ENCODE data around the gene RALGAPA1.
"Not testable (repeated sequence)": the region's sequence is repeated elsewhere in the genome, so short reads cannot be mapped to it uniquely, and the experiment has no call there.

The RALGAPA1 gene

GRCh38 chr14:35807131-35807961, 1.7 kb downstream of the RALGAPA1 start:
- H3K36me3 ChIP-seq (ENCODE audit: control insufficient read depth, insufficient read depth, low read length): no peaks in the 10 kb centered on the region
- DNase-seq: no peak
- H3K27ac ChIP-seq (ENCODE audit: insufficient read depth, low read length, poor library complexity, severe bottlenecking): no peak overlapping the region
- no peak overlapping the region for H3K4me3 ChIP-seq (ENCODE audit: insufficient read depth, low read depth, low read length, poor library complexity, severe bottlenecking)
- peaks cover 4% of the 10 kb centered on the region for H3K4me1 ChIP-seq (ENCODE audit: control insufficient read depth, insufficient read depth, low read length, poor library complexity, severe bottlenecking)
- H3K27me3 ChIP-seq (replicated peaks; ENCODE audit: control insufficient read depth, insufficient read depth, low read length, poor library complexity, severe bottlenecking): no peaks in the 10 kb centered on the region
- no peaks in the 10 kb centered on the region for H3K9me3 ChIP-seq (ENCODE audit: control insufficient read depth, low read length)

DNA sequence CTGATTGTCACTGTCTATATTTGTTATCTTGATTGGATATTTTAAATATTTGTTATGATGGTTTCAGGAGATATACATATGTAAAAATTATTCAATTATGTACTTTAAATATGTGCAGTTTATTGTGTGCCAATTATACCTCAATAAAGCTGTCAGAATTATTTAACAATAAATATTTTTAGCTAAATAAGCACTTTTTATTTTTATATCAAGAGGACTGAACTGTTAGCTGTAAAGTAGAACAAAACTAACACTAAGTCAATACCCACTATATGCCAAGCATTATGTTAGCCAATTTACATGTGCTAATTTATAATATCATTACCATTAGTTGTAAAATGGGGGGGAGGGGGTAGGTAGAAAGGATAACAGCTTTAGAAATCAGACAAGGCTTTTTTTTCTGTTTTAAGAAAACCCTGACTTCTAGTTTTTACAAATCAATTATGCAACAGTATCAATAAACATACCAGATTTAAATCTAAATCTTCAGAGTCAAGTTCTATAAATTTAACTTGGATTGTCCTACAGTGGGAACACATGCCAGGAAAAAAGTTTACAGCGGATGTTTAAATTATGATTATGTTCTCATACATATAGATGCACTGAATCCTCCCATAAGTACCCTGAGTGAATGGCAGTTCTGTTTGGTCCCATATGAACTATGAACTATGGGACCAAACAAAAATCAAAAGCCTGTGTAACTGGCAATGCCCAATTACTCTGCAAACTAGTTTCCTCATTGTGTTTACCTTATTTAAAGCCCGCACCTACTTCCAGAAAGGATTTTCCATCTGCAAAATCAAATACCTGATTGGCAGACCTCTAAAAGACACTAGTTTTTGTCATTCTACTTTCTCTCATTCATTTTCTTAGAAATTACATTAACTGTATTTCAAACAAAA, 2.8 kb downstream of the RALGAPA1 start:
- no peak overlapping the region for H3K4me3 ChIP-seq (ENCODE audit: insufficient read depth, low read depth, low read length, poor library complexity, severe bottlenecking)
- H3K4me1 ChIP-seq (ENCODE audit: control insufficient read depth, insufficient read depth, low read length, poor library complexity, severe bottlenecking): peaks cover 4% of the 10 kb centered on the region
- H3K36me3 ChIP-seq (ENCODE audit: control insufficient read depth, insufficient read depth, low read length): no peaks in the 10 kb centered on the region
- no peak overlapping the region for H3K27ac ChIP-seq (ENCODE audit: insufficient read depth, low read length, poor library complexity, severe bottlenecking)
- DNase-seq: no peak
- no peaks in the 10 kb centered on the region for H3K27me3 ChIP-seq (replicated peaks; ENCODE audit: control insufficient read depth, insufficient read depth, low read length, poor library complexity, severe bottlenecking)
- H3K9me3 ChIP-seq (ENCODE audit: control insufficient read depth, low read length): no peaks in the 10 kb centered on the region

GRCh38 chr14:35797796-35798195, 11.3 kb downstream of the RALGAPA1 start:
- Histone ChIP-seq H3K4me3 (ENCODE audit: insufficient read depth, low read depth, low read length, poor library complexity, severe bottlenecking) (no peak overlapping the region), H3K9me3 (ENCODE audit: control insufficient read depth, low read length) (no peaks in the 10 kb centered on the region), H3K27me3 (replicated peaks; ENCODE audit: control insufficient read depth, insufficient read depth, low read length, poor library complexity, severe bottlenecking) (no peaks in the 10 kb centered on the region), H3K27ac (ENCODE audit: insufficient read depth, low read length, poor library complexity, severe bottlenecking) (no peak overlapping the region), H3K4me1 (ENCODE audit: control insufficient read depth, insufficient read depth, low read length, poor library complexity, severe bottlenecking) (no peaks in the 10 kb centered on the region), H3K36me3 (ENCODE audit: control insufficient read depth, insufficient read depth, low read length) (no peaks in the 10 kb centered on the region)
- no peak for DNase-seq

GRCh38 chr14:35789651-35790050, 19.4 kb downstream of the RALGAPA1 start:
- Histone ChIP-seq H3K36me3 (ENCODE audit: control insufficient read depth, insufficient read depth, low read length) (no peaks in the 10 kb centered on the region), H3K4me3 (ENCODE audit: insufficient read depth, low read depth, low read length, poor library complexity, severe bottlenecking) (no peak overlapping the region), H3K4me1 (ENCODE audit: control insufficient read depth, insufficient read depth, low read length, poor library complexity, severe bottlenecking) (no peaks in the 10 kb centered on the region), H3K9me3 (ENCODE audit: control insufficient read depth, low read length) (no peaks in the 10 kb centered on the region), H3K27ac (ENCODE audit: insufficient read depth, low read length, poor library complexity, severe bottlenecking) (no peak overlapping the region), H3K27me3 (replicated peaks; ENCODE audit: control insufficient read depth, insufficient read depth, low read length, poor library complexity, severe bottlenecking) (no peaks in the 10 kb centered on the region)
- no peak for DNase-seq

GRCh38 chr14:35786856-35787255, 22.2 kb downstream of the RALGAPA1 start:
- H3K9me3 ChIP-seq (ENCODE audit: control insufficient read depth, low read length): no peaks in the 10 kb centered on the region
- no peaks in the 10 kb centered on the region for H3K4me1 ChIP-seq (ENCODE audit: control insufficient read depth, insufficient read depth, low read length, poor library complexity, severe bottlenecking)
- no peaks in the 10 kb centered on the region for H3K27me3 ChIP-seq (replicated peaks; ENCODE audit: control insufficient read depth, insufficient read depth, low read length, poor library complexity, severe bottlenecking)
- H3K36me3 ChIP-seq (ENCODE audit: control insufficient read depth, insufficient read depth, low read length): no peaks in the 10 kb centered on the region
- no peak for DNase-seq
- H3K27ac ChIP-seq (ENCODE audit: insufficient read depth, low read length, poor library complexity, severe bottlenecking): no peak overlapping the region
- H3K4me3 ChIP-seq (ENCODE audit: insufficient read depth, low read depth, low read length, poor library complexity, severe bottlenecking): no peak overlapping the region

DNA sequence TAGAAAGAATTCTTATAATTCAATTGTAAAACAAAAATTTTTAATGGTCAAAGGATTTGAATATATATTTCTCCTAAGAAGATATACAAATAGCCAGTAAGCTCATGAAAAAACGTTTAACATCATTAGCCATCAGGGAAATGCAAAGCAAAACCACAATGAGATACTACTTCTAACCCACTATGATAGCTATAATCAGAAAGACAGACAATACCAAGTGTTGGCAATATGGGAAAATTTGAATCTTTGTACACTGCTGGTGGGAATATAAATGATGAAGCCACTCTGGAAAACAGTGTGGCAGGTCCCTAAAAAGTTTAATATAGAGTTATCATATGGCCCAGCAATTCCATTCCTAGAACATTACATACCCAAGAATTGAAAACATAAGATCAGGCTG, 25.4 kb downstream of the RALGAPA1 start:
- Histone ChIP-seq H3K4me1 (ENCODE audit: control insufficient read depth, insufficient read depth, low read length, poor library complexity, severe bottlenecking) (no peaks in the 10 kb centered on the region), H3K9me3 (ENCODE audit: control insufficient read depth, low read length) (no peaks in the 10 kb centered on the region), H3K36me3 (ENCODE audit: control insufficient read depth, insufficient read depth, low read length) (no peaks in the 10 kb centered on the region), H3K27ac (ENCODE audit: insufficient read depth, low read length, poor library complexity, severe bottlenecking) (no peak overlapping the region), H3K4me3 (ENCODE audit: insufficient read depth, low read depth, low read length, poor library complexity, severe bottlenecking) (no peak overlapping the region), H3K27me3 (replicated peaks; ENCODE audit: control insufficient read depth, insufficient read depth, low read length, poor library complexity, severe bottlenecking) (no peaks in the 10 kb centered on the region)
- DNase-seq: no peak

GRCh38 chr14:35779368-35779767, 29.7 kb downstream of the RALGAPA1 start:
- no peaks in the 10 kb centered on the region for H3K4me1 ChIP-seq (ENCODE audit: control insufficient read depth, insufficient read depth, low read length, poor library complexity, severe bottlenecking)
- no peak overlapping the region for H3K27ac ChIP-seq (ENCODE audit: insufficient read depth, low read length, poor library complexity, severe bottlenecking)
- no peaks in the 10 kb centered on the region for H3K9me3 ChIP-seq (ENCODE audit: control insufficient read depth, low read length)
- no peak for DNase-seq
- H3K36me3 ChIP-seq (ENCODE audit: control insufficient read depth, insufficient read depth, low read length): no peaks in the 10 kb centered on the region
- H3K4me3 ChIP-seq (ENCODE audit: insufficient read depth, low read depth, low read length, poor library complexity, severe bottlenecking): no peak overlapping the region
- no peaks in the 10 kb centered on the region for H3K27me3 ChIP-seq (replicated peaks; ENCODE audit: control insufficient read depth, insufficient read depth, low read length, poor library complexity, severe bottlenecking)

GRCh38 chr14:35777550-35777949, 31.5 kb downstream of the RALGAPA1 start:
- not testable (repeated sequence) for H3K27ac ChIP-seq (ENCODE audit: insufficient read depth, low read length, poor library complexity, severe bottlenecking); H3K27me3 ChIP-seq (replicated peaks; ENCODE audit: control insufficient read depth, insufficient read depth, low read length, poor library complexity, severe bottlenecking); H3K4me1 ChIP-seq (ENCODE audit: control insufficient read depth, insufficient read depth, low read length, poor library complexity, severe bottlenecking); DNase-seq; H3K9me3 ChIP-seq (ENCODE audit: control insufficient read depth, low read length); H3K36me3 ChIP-seq (ENCODE audit: control insufficient read depth, insufficient read depth, low read length); H3K4me3 ChIP-seq (ENCODE audit: insufficient read depth, low read depth, low read length, poor library complexity, severe bottlenecking)

- Histone ChIP-seq H3K36me3 (ENCODE audit: control insufficient read depth, insufficient read depth, low read length) (peaks cover 3% of the 10 kb centered on the region), H3K27me3 (replicated peaks; ENCODE audit: control insufficient read depth, insufficient read depth, low read length, poor library complexity, severe bottlenecking) (no peaks in the 10 kb centered on the region), H3K9me3 (ENCODE audit: control insufficient read depth, low read length) (no peaks in the 10 kb centered on the region), H3K27ac (ENCODE audit: insufficient read depth, low read length, poor library complexity, severe bottlenecking) (no peak overlapping the region), H3K4me3 (ENCODE audit: insufficient read depth, low read depth, low read length, poor library complexity, severe bottlenecking) (no peak overlapping the region), H3K4me1 (ENCODE audit: control insufficient read depth, insufficient read depth, low read length, poor library complexity, severe bottlenecking) (no peaks in the 10 kb centered on the region)
- no peak for DNase-seq
Measured at GRCh38 chr14:35776823-35777222, 32.3 kb downstream of the RALGAPA1 start.

DNA sequence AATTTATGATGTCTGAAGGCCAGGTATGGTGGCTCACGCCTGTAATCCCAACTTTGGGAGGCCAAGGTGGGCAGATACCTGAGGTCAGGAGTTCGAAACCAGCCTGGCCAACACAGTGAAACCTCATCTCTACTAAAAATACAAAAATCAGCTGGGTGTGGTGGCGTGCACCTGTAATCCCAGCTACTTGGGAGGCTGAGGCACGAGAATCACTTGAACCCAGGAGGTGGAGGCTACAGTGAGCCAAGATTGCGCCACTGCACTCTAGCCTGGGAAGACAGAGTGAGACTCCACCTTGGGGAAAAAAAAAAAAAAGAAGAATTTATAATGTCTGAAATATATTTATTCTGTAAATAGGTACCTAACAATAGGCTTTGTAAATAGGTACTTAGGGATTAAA, 33.0 kb downstream of the RALGAPA1 start:
- not testable (repeated sequence) for DNase-seq; H3K9me3 ChIP-seq (ENCODE audit: control insufficient read depth, low read length); H3K27ac ChIP-seq (ENCODE audit: insufficient read depth, low read length, poor library complexity, severe bottlenecking); H3K27me3 ChIP-seq (replicated peaks; ENCODE audit: control insufficient read depth, insufficient read depth, low read length, poor library complexity, severe bottlenecking); H3K4me1 ChIP-seq (ENCODE audit: control insufficient read depth, insufficient read depth, low read length, poor library complexity, severe bottlenecking); H3K36me3 ChIP-seq (ENCODE audit: control insufficient read depth, insufficient read depth, low read length); H3K4me3 ChIP-seq (ENCODE audit: insufficient read depth, low read depth, low read length, poor library complexity, severe bottlenecking)

Data from effector memory CD4-positive, alpha-beta T cell (primary cell).